ENCODE data around the gene TBL1XR1.

GRCh38 chr3:177102553-177102952 is 94.7 kb downstream of the TBL1XR1 start:
- TF ChIP-seq CTCF (IDR thresholded peaks at IDR 0.05) (no peak), POLR2A (IDR thresholded peaks at IDR 0.05) (no peak)
